Kidney (tissue), 14 donors: ENCODE data around the gene DUSP16. TPM values are rescaled to one million over a fixed set of nuclear protein-coding genes. Genes with fewer than 3 reads are reported as not detected.
"Not testable (repeated sequence)": the region's sequence is repeated elsewhere in the genome, so short reads cannot be mapped to it uniquely, and the experiment has no call there.

Source experiments
- DNase-seq, 5 donors: peaks; one replicate each; pipeline ENCODE4 v3.0.0-alpha.2; 2013 to 2020
- FAIRE-seq: peaks from 2 replicates; lab custom pipeline; 2012; peaks lifted over from hg19 to GRCh38; lab: Jason Lieb, UNC
- H3K27ac ChIP-seq, 2 donors: one replicate each; pipeline ENCODE4 v1.7.0; 2013; ENCODE audit warnings: low read depth in 2 of 2, low read length in 2 of 2, inconsistent platforms in 1 of 2
- H3K27me3 ChIP-seq: one replicate; pipeline ENCODE4 v1.7.1; 2013; ENCODE audit warnings: low read length, inconsistent platforms; ENCODE audit not compliant: control insufficient read depth, insufficient read depth
- H3K36me3 ChIP-seq, 3 donors: one replicate each; pipeline versions ENCODE4 v1.7.0 to v1.7.1; 2013; ENCODE audit warnings: low read length in 3 of 3, control low read depth in 1 of 3, inconsistent platforms in 1 of 3; ENCODE audit not compliant: insufficient read depth in 3 of 3, control insufficient read depth in 2 of 3
- H3K4me1 ChIP-seq, 3 donors: one replicate each; pipeline versions ENCODE4 v1.7.0 to v1.7.1; 2013; ENCODE audit warnings: low read length in 3 of 3, inconsistent platforms in 1 of 3, low read depth in 1 of 3; ENCODE audit not compliant: control insufficient read depth in 2 of 3, insufficient read depth in 2 of 3
- H3K4me3 ChIP-seq, 3 donors: one replicate each; pipeline versions ENCODE4 v1.7.0 to v1.8.1; 2013; ENCODE audit warnings: low read length in 3 of 3, control low read depth in 1 of 3, inconsistent platforms in 1 of 3
- H3K9ac ChIP-seq, 3 donors: one replicate each; pipeline versions ENCODE4 v1.7.0 to v1.7.1; 2013; ENCODE audit warnings: low read length in 3 of 3, control low read depth in 1 of 3, inconsistent platforms in 1 of 3
- H3K9me3 ChIP-seq, 3 donors: one replicate each; pipeline versions ENCODE4 v1.7.0 to v1.7.1; 2013; ENCODE audit warnings: low read length in 3 of 3, control low read depth in 1 of 3, inconsistent platforms in 1 of 3; ENCODE audit not compliant: control insufficient read depth in 2 of 3, insufficient read depth in 1 of 3
- intact Hi-C: fragments of 100-400 bp; cut with DNase I; formaldehyde crosslinking; loops from one replicate; pipeline ENCODE4 v1.11.1; 2022
- polyA plus RNA-seq: library from polyadenylated mRNA; stranded (reverse); fragments of 350-450 nt; fragmentation: Illumina TruSeq; extraction: RNeasy Lipid Tissue Mini Kit (QIAGEN cat#74804); gene quantifications from one replicate; pipeline ENCODE4 v1.2.3, GENCODE V29; 2014; ENCODE audit warnings: low read depth, low replicate concordance; ENCODE audit not compliant: insufficient read depth
- total RNA-seq: library from RNA; stranded (reverse); fragmentation: NEBNext Ultra II Directional; extraction: Animal tissue kit (Norgen Biotek cat#: 25700); gene quantifications from one replicate; pipeline ENCODE4 v1.2.1, GENCODE V29; 2021
- TF ChIP-seq, protein P1 (sequence below): IDR thresholded peaks from 3 replicates; pipeline ENCODE4 v1.5.1; 2012; ENCODE audit warnings: mild to moderate bottlenecking, moderate library complexity, borderline replicate concordance; ENCODE audit not compliant: insufficient read depth; ENCODE audit errors: extremely low read depth
- donor health status: control.
- donor health status: control.
- donor health status: control.
- donor health status: control.
- donor health status: control.
- donor health status: DM: yes; HTN: yes; CAD: no.
- donor health status: Normal renal cell carcinoma (clear cell type).

DUSP16 gene
- total and polyA plus RNA-seq, 2 donors from 2014 or later, result 6.6 to 27.4 TPM

DNA sequence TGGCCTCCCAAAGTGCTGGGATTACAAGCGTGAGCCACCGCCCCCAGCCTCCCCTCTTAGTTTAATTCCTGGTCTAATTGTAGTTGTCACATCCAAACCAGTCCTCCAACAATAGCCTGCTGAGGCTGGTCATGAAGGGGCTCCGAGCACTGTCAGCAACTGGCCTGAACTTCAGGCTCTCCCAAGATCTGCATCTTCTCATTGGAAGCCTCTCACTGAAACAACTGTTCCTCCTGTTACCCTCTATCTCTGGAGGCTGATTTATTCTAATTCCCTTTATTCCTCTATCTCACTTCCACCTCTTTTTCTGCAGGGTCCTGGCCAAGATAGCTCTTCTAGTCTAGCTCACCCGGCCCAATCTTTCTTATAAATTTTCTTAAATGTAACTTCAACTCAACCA, 89.4 kb downstream of the DUSP16 start:
- no peaks in the 10 kb centered on the region for H3K4me1 ChIP-seq
- TF ChIP-seq, protein P1, sequence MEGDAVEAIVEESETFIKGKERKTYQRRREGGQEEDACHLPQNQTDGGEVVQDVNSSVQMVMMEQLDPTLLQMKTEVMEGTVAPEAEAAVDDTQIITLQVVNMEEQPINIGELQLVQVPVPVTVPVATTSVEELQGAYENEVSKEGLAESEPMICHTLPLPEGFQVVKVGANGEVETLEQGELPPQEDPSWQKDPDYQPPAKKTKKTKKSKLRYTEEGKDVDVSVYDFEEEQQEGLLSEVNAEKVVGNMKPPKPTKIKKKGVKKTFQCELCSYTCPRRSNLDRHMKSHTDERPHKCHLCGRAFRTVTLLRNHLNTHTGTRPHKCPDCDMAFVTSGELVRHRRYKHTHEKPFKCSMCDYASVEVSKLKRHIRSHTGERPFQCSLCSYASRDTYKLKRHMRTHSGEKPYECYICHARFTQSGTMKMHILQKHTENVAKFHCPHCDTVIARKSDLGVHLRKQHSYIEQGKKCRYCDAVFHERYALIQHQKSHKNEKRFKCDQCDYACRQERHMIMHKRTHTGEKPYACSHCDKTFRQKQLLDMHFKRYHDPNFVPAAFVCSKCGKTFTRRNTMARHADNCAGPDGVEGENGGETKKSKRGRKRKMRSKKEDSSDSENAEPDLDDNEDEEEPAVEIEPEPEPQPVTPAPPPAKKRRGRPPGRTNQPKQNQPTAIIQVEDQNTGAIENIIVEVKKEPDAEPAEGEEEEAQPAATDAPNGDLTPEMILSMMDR, result no peak
- FAIRE-seq, result no peak
- no peak overlapping the region for H3K9ac ChIP-seq
- H3K9me3 ChIP-seq, result no peaks in the 10 kb centered on the region
- H3K27ac ChIP-seq, result no peak overlapping the region
- intact Hi-C loops, result no loop called here
- DNase-seq, result no peak
- no peak overlapping the region for H3K4me3 ChIP-seq
- H3K36me3 ChIP-seq, result peaks cover 0 to 10% (median 10%) of the 10 kb centered on the region in 3 donors
- H3K27me3 ChIP-seq, result no peaks in the 10 kb centered on the region

DNA sequence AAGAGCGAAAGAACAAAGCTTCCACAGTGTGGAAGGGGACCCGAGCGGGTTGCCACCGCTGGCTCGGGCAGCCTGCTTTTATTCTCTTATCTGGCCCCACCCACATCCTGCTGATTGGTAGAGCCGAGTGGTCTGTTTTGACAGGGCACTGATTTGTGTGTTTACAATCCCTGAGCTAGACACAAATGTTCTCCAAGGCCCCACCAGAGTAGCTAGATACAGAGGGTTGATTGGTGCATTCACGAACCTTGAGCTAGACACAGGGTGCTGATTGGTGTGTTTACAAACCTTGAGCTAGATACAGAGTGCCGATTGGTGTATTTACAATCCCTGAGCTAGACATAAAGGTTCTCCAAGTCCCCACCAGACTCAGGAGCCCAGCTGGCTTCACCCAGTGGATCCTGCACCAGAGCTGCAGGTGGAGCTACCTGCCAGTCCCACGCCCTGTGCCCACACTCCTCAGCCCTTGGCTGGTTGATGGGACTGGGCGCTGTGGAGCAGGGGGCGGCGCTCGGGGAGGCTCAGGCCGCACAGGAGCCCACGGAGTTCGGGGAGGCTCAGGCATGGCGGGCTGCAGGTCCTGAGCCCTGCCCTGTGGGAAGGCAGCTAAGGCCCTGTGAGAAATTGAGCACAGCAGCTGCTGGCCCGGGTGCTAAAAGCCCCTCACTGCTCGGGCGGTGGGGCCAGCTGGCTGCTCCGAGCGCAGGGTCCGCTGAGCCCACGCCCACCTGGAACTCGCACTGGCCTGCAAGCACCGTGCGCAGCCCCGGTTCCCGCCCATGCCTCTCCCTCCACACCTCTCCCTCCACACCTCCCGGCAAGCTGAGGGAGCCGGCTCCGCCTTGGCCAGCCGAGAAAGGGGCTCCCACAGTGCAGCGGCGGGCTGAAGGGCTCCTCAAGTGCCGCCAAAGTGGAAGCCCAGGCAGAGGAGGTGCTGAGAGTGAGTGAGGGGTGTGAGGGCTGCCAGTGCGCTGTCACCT, 90.4 kb downstream of the DUSP16 start:
- H3K27me3 ChIP-seq, H3K9ac ChIP-seq, H3K9me3 ChIP-seq, H3K36me3 ChIP-seq, FAIRE-seq, H3K27ac ChIP-seq, intact Hi-C loops, H3K4me1 ChIP-seq, H3K4me3 ChIP-seq: not testable (repeated sequence)
- DNase-seq, result peak in 1 of 5 donors; percentile 21

DNA sequence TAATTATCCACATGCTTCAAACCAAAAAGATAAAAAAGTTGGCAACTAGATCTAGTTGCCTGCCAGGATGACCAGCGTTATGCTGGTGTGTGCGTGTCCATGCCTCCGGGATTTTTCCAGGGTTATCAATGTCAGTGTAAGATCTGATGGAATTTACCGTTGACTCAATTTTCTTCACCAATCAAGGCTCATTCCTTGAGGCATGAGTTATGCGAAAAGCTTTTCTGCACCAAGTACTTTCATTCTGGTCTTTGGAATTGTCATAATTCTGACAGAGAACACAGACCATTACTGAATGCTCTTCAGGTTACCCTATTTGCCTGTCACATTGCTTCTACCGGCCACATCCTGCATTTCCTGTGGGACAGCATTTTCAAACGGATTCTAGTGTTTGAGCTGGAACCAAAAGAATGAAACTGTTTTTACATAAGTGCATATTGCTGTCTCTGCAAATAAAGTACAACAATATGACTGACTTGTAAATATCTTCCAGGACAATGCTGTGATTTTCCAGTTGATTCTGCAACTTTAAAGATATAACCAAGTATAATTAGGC, 91.8 kb downstream of the DUSP16 start:
- intact Hi-C loops, result no loop called here
- no peak overlapping the region for H3K27ac ChIP-seq
- H3K27me3 ChIP-seq, result no peaks in the 10 kb centered on the region
- no peak for DNase-seq
- H3K4me3 ChIP-seq, result no peak overlapping the region
- H3K36me3 ChIP-seq, result peaks cover 0 to 2% (median 0%) of the 10 kb centered on the region in 3 donors
- H3K4me1 ChIP-seq, result no peaks in the 10 kb centered on the region
- no peak for FAIRE-seq
- TF ChIP-seq, protein P1, result no peak
- H3K9ac ChIP-seq, result no peak overlapping the region
- no peaks in the 10 kb centered on the region for H3K9me3 ChIP-seq

DNA sequence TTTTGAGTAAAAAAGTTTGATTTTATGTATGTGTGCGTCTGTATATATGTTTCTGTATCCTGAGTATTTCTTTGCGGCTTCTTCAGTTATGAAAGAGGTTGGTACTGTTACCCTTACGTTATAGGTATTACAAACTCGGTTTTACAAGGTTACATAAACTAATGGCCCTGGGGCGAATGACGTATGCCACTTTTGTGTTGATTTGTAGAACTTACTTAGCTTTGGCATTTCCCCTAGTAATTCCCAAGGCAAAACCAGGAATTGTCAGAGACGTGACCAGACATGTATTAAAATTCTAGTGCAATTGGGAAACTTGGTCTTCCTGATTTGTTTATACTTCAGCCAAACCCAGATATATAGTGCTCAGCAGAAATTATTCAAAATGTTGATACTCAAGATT, 93.3 kb downstream of the DUSP16 start:
- Histone ChIP-seq H3K27ac (no peak overlapping the region), H3K27me3 (no peaks in the 10 kb centered on the region), H3K9ac (no peak overlapping the region), H3K9me3 (no peaks in the 10 kb centered on the region), H3K4me3 (no peak overlapping the region), H3K36me3 (peaks cover 0 to 2% (median 0%) of the 10 kb centered on the region in 3 donors), H3K4me1 (no peaks in the 10 kb centered on the region)
- FAIRE-seq (no peak), DNase-seq (no peak)
- TF ChIP-seq, protein P1, result no peak
- intact Hi-C loops, result no loop called here
